Right lobe of liver (tissue), 6 donors: ENCODE measurements around the gene VPS18. TPM values are rescaled to one million over a fixed set of nuclear protein-coding genes. Genes with fewer than 3 reads are reported as not detected.

Experiments
- ATAC-seq, 4 donors: fragments of 200-7000 bp; cut with Tn5 transposase; one replicate each; pipeline ENCODE4 v1.9.1; 2020; ENCODE audit warnings: mild to moderate bottlenecking in 4 of 4, moderate library complexity in 4 of 4
- DNase-seq, 3 donors: peaks; one replicate each; pipeline ENCODE4 v3.0.0-alpha.2; 2020
- H3K27ac ChIP-seq, 3 donors: fragments of 200-600 bp; one replicate each; pipeline ENCODE4 v1.8.0; 2022
- H3K27me3 ChIP-seq, 2 donors: fragments of 200-600 bp; one replicate each; pipeline ENCODE4 v1.8.0; 2022
- H3K36me3 ChIP-seq, 4 donors: fragments of 200-600 bp; sonication (generic) in 1 of 4; one replicate each; pipeline versions ENCODE4 v1.5.1 to v1.8.0; 2017 to 2022; ENCODE audit warnings: control low read depth in 1 of 4
- H3K4me1 ChIP-seq, 4 donors: fragments of 200-600 bp; sonication (generic) in 1 of 4; one replicate each; pipeline versions ENCODE4 v1.5.1 to v1.8.0; 2017 to 2022; ENCODE audit warnings: control low read depth in 1 of 4
- H3K4me3 ChIP-seq, 3 donors: fragments of 200-600 bp; one replicate each; pipeline ENCODE4 v1.8.0; 2022
- H3K9me3 ChIP-seq, 4 donors: fragments of 200-600 bp; sonication (generic) in 1 of 4; one replicate each; pipeline versions ENCODE4 v1.5.1 to v1.8.0; 2017 to 2022; ENCODE audit warnings: control low read depth in 1 of 4
- CTCF ChIP-seq, 4 donors: fragments of 200-600 bp in 3 of 4; fragments of 450-650 bp in 1 of 4; IDR thresholded peaks; one replicate each; pipeline versions ENCODE4 v1.5.1 to v1.8.0; 2016 to 2022; ENCODE audit warnings: antibody characterized with exemption in 4 of 4, mild to moderate bottlenecking in 2 of 4
- POLR2A ChIP-seq: fragments of 450-650 bp; IDR thresholded peaks from one replicate; pipeline ENCODE4 v1.6.1; 2017; ENCODE audit warnings: antibody characterized with exemption, mild to moderate bottlenecking
- WGBS: methylation state at CpG from one replicate; pipeline ENCODE4 v1.1.6; 2018; ENCODE audit warnings: low coverage, low lambda C conversion rate; ENCODE audit not compliant: insufficient coverage; ENCODE audit errors: missing lambda C conversion rate; 5-methylcytosine and 5-hydroxymethylcytosine counted together
- intact Hi-C, 2 donors: fragments of 100-400 bp; cut with DNase I; formaldehyde crosslinking; loops; one replicate each; pipeline versions ENCODE4 v1.11.2 to v1.14.1; 2022
- total RNA-seq, 6 experiments: library from RNA; depleted of rRNA in 2 of 6; stranded (reverse); fragments of >200 nt in 2 of 6; fragmentation: NEBNext Ultra II Directional in 3 of 6; extraction: Animal tissue kit (Norgen Biotek cat#: 25700) in 3 of 6; gene quantifications; one replicate each; pipeline versions ENCODE4 v1.1.0 to v1.2.4, GENCODE V29; 2016 to 2023
- donor health status: DM: no; HTN: yes; CAD: no.
- donor health status: DM: no; HTN: no; CAD: no.
- donor health status: DM: no; HTN: no; CAD: no.
- donor health status: DM: no; HTN: yes; CAD: no.
- donor health status: DM: no; HTN: yes; CAD: no.

Gene VPS18
- total RNA-seq, 6 experiments from 2014 or later, result 8.4 to 24.7 (median 12.9) TPM

GRCh38 chr15:40853241-40853890 is 40.9 kb upstream of the VPS18 start:
- DNase-seq (no peak), ATAC-seq (no peak)
- Histone ChIP-seq H3K4me1 (no peaks in the 10 kb centered on the region), H3K9me3 (no peaks in the 10 kb centered on the region), H3K36me3 (no peaks in the 10 kb centered on the region), H3K27ac (no peak overlapping the region), H3K4me3 (no peak overlapping the region), H3K27me3 (no peaks in the 10 kb centered on the region)
- WGBS, result 100% methylated on average over 2 of the region's 16 CpGs
- intact Hi-C loops, result no loop called here
- TF ChIP-seq POLR2A (no peak), CTCF (IDR thresholded peaks at IDR 0.05) (no peak)

- TF ChIP-seq POLR2A, result no peak
- no peak for TF ChIP-seq CTCF (IDR thresholded peaks at IDR 0.05)
- H3K9me3 ChIP-seq, result no peaks in the 10 kb centered on the region
- H3K27me3 ChIP-seq, result no peaks in the 10 kb centered on the region
- no peak overlapping the region for H3K4me3 ChIP-seq
- WGBS, result 100% methylated on average over 1 of the region's 10 CpGs
- no peak overlapping the region for H3K27ac ChIP-seq
- H3K36me3 ChIP-seq, result no peaks in the 10 kb centered on the region
- DNase-seq (no peak), ATAC-seq (no peak)
- H3K4me1 ChIP-seq, result no peaks in the 10 kb centered on the region
- intact Hi-C loops, result no loop called here
Measured at GRCh38 chr15:40854161-40854560, 40.1 kb upstream of the VPS18 start.

- no peaks in the 10 kb centered on the region for H3K4me1 ChIP-seq
- H3K9me3 ChIP-seq, result no peaks in the 10 kb centered on the region
- no peak for DNase-seq
- no peak overlapping the region for H3K27ac ChIP-seq
- intact Hi-C loops, result loop anchor here in 1 of 2 donors (5.0 kb wide), 1 partner anchor 37 kb away; the partner anchor contains the start of gene VPS18
- H3K36me3 ChIP-seq, result no peaks in the 10 kb centered on the region
- TF ChIP-seq POLR2A, result no peak
- no peak for TF ChIP-seq CTCF (IDR thresholded peaks at IDR 0.05)
- no peak for ATAC-seq
- no peaks in the 10 kb centered on the region for H3K27me3 ChIP-seq
- WGBS, result 66% methylated on average over 2 of the region's 13 CpGs
- H3K4me3 ChIP-seq, result no peak overlapping the region
Measured at GRCh38 chr15:40855706-40856234, 38.5 kb upstream of the VPS18 start.

GRCh38 chr15:40856746-40857145 is 37.5 kb upstream of the VPS18 start:
- TF ChIP-seq POLR2A (no peak), CTCF (IDR thresholded peaks at IDR 0.05) (no peak)
- H3K27ac ChIP-seq, result no peak overlapping the region
- H3K4me3 ChIP-seq, result no peak overlapping the region
- 63% methylated on average over 3 of the region's 8 CpGs for WGBS
- no peaks in the 10 kb centered on the region for H3K27me3 ChIP-seq
- intact Hi-C loops, result loop anchor here in 1 of 2 donors (5.0 kb wide), 1 partner anchor 36 kb away; the partner anchor contains the start of gene VPS18
- DNase-seq, result no peak
- no peaks in the 10 kb centered on the region for H3K36me3 ChIP-seq
- H3K9me3 ChIP-seq, result no peaks in the 10 kb centered on the region
- no peaks in the 10 kb centered on the region for H3K4me1 ChIP-seq
- no peak for ATAC-seq
